ENCODE measurements around the gene DVL1.

DVL1 gene

GRCh38 chr1:1347026-1347595 is 2.1 kb downstream of the DVL1 start:
- no peak for TF ChIP-seq JUND (IDR thresholded peaks at IDR 0.05; ENCODE audit: low read depth)
- DNase-seq (ENCODE audit: low read depth in 1 of 2, low spot score in 1 of 2): no peak
- in situ Hi-C loops (cut with HindIII; ENCODE audit: low pct_unique_long_range_greater_than_20kb, low sequenced_read_pairs): no loop called here

GRCh38 chr1:1346501-1346890 is 2.7 kb downstream of the DVL1 start:
- in situ Hi-C loops (cut with HindIII; ENCODE audit: low pct_unique_long_range_greater_than_20kb, low sequenced_read_pairs): no loop called here
- no peak for DNase-seq (ENCODE audit: low read depth in 1 of 2, low spot score in 1 of 2)
- TF ChIP-seq JUND (IDR thresholded peaks at IDR 0.05; ENCODE audit: low read depth): no peak

- DNase-seq (ENCODE audit: low read depth in 1 of 2, low spot score in 1 of 2): no peak
- in situ Hi-C loops (cut with HindIII; ENCODE audit: low pct_unique_long_range_greater_than_20kb, low sequenced_read_pairs): no loop called here
- no peak for TF ChIP-seq JUND (IDR thresholded peaks at IDR 0.05; ENCODE audit: low read depth)
These were observed 3.2 kb downstream of the DVL1 start for GRCh38 chr1:1345860-1346500.

GRCh38 chr1:1345384-1345783 is 3.8 kb downstream of the DVL1 start:
- in situ Hi-C loops (cut with HindIII; ENCODE audit: low pct_unique_long_range_greater_than_20kb, low sequenced_read_pairs): no loop called here
- DNase-seq (ENCODE audit: low read depth in 1 of 2, low spot score in 1 of 2): no peak
- TF ChIP-seq JUND (IDR thresholded peaks at IDR 0.05; ENCODE audit: low read depth): no peak

- DNase-seq (ENCODE audit: low read depth in 1 of 2, low spot score in 1 of 2): peak; percentile 69 to 80
- in situ Hi-C loops (cut with HindIII; ENCODE audit: low pct_unique_long_range_greater_than_20kb, low sequenced_read_pairs): no loop called here
- TF ChIP-seq JUND (IDR thresholded peaks at IDR 0.05; ENCODE audit: low read depth): no peak
These were observed 4.4 kb downstream of the DVL1 start for GRCh38 chr1:1344655-1345361.

GRCh38 chr1:1343811-1344421 is 5.3 kb downstream of the DVL1 start:
- peak in 1 of 2 experiments; percentile 49 for DNase-seq (ENCODE audit: low read depth in 1 of 2, low spot score in 1 of 2)
- TF ChIP-seq JUND (IDR thresholded peaks at IDR 0.05; ENCODE audit: low read depth): no peak
- in situ Hi-C loops (cut with HindIII; ENCODE audit: low pct_unique_long_range_greater_than_20kb, low sequenced_read_pairs): no loop called here

- no peak for TF ChIP-seq JUND (IDR thresholded peaks at IDR 0.05; ENCODE audit: low read depth)
- no peak for DNase-seq (ENCODE audit: low read depth in 1 of 2, low spot score in 1 of 2)
- in situ Hi-C loops (cut with HindIII; ENCODE audit: low pct_unique_long_range_greater_than_20kb, low sequenced_read_pairs): no loop called here
These were observed 6.6 kb downstream of the DVL1 start for GRCh38 chr1:1342584-1343115.

GRCh38 chr1:1342061-1342562 is 7.1 kb downstream of the DVL1 start:
- in situ Hi-C loops (cut with HindIII; ENCODE audit: low pct_unique_long_range_greater_than_20kb, low sequenced_read_pairs): no loop called here
- DNase-seq (ENCODE audit: low read depth in 1 of 2, low spot score in 1 of 2): no peak
- no peak for TF ChIP-seq JUND (IDR thresholded peaks at IDR 0.05; ENCODE audit: low read depth)

GRCh38 chr1:1341549-1342021 is 7.6 kb downstream of the DVL1 start:
- TF ChIP-seq JUND (IDR thresholded peaks at IDR 0.05; ENCODE audit: low read depth): no peak
- in situ Hi-C loops (cut with HindIII; ENCODE audit: low pct_unique_long_range_greater_than_20kb, low sequenced_read_pairs): no loop called here
- DNase-seq (ENCODE audit: low read depth in 1 of 2, low spot score in 1 of 2): no peak

GRCh38 chr1:1340791-1341548 is 8.2 kb downstream of the DVL1 start:
- in situ Hi-C loops (cut with HindIII; ENCODE audit: low pct_unique_long_range_greater_than_20kb, low sequenced_read_pairs): no loop called here
- no peak for DNase-seq (ENCODE audit: low read depth in 1 of 2, low spot score in 1 of 2)
- no peak for TF ChIP-seq JUND (IDR thresholded peaks at IDR 0.05; ENCODE audit: low read depth)

- DNase-seq (ENCODE audit: low read depth in 1 of 2, low spot score in 1 of 2): no peak
- no peak for TF ChIP-seq JUND (IDR thresholded peaks at IDR 0.05; ENCODE audit: low read depth)
- in situ Hi-C loops (cut with HindIII; ENCODE audit: low pct_unique_long_range_greater_than_20kb, low sequenced_read_pairs): no loop called here
These were observed 9.0 kb downstream of the DVL1 start for GRCh38 chr1:1340185-1340584.

GRCh38 chr1:1338278-1338677 is 10.9 kb downstream of the DVL1 start:
- DNase-seq (ENCODE audit: low read depth in 1 of 2, low spot score in 1 of 2): no peak
- no peak for TF ChIP-seq JUND (IDR thresholded peaks at IDR 0.05; ENCODE audit: low read depth)
- in situ Hi-C loops (cut with HindIII; ENCODE audit: low pct_unique_long_range_greater_than_20kb, low sequenced_read_pairs): no loop called here
